Suprapubic skin (tissue), 4 donors: ENCODE measurements around the gene CCAR1. TPM values are rescaled to one million over a fixed set of nuclear protein-coding genes. Genes with fewer than 3 reads are reported as not detected.
"Not testable (repeated sequence)": the region's sequence is repeated elsewhere in the genome, so short reads cannot be mapped to it uniquely, and the experiment has no call there.

Source experiments
- DNase-seq, 2 donors: peaks; one replicate each; pipeline ENCODE4 v3.0.0-alpha.2; 2019; ENCODE audit warnings: low spot score in 2 of 2
- H3K27ac ChIP-seq: fragments of 200-600 bp; sonication (generic); one replicate; pipeline ENCODE4 v1.5.1; 2019
- H3K27me3 ChIP-seq: fragments of 200-600 bp; sonication (generic); one replicate; pipeline ENCODE4 v1.5.1; 2019
- H3K36me3 ChIP-seq: fragments of 200-600 bp; sonication (generic); one replicate; pipeline ENCODE4 v1.5.1; 2019
- H3K4me1 ChIP-seq: fragments of 200-600 bp; sonication (generic); one replicate; pipeline ENCODE4 v1.5.1; 2019
- H3K4me3 ChIP-seq: fragments of 200-600 bp; sonication (generic); one replicate; pipeline ENCODE4 v1.5.1; 2019; ENCODE audit warnings: mild to moderate bottlenecking
- H3K9me3 ChIP-seq: fragments of 200-600 bp; sonication (generic); one replicate; pipeline ENCODE4 v1.5.1; 2019
- EP300 ChIP-seq: sonication (generic); formaldehyde crosslinking; IDR thresholded peaks from one replicate; pipeline ENCODE4 v1.6.1; 2017; ENCODE audit warnings: antibody characterized with exemption
- POLR2A ChIP-seq, 2 donors: fragments of 450-650 bp; IDR thresholded peaks; one replicate each; pipeline ENCODE4 v1.6.1; 2017; ENCODE audit warnings: antibody characterized with exemption in 2 of 2, mild to moderate bottlenecking in 2 of 2, moderate library complexity in 2 of 2
- POLR2AphosphoS5 ChIP-seq, 3 donors: sonication (generic); formaldehyde crosslinking; IDR thresholded peaks; one replicate each; pipeline ENCODE4 v1.6.1; 2017; ENCODE audit warnings: antibody characterized with exemption in 3 of 3
- WGBS: methylation state at CpG from one replicate; pipeline ENCODE4 v1.1.5; 2018; 5-methylcytosine and 5-hydroxymethylcytosine counted together
- total RNA-seq, 4 donors: library from RNA; depleted of rRNA; stranded (reverse); fragments of >200 nt; gene quantifications; one replicate each; pipeline ENCODE4 v1.1.0, GENCODE V29; 2016
- TF ChIP-seq, protein P1 (sequence below), 2 donors: fragments of 200-600 bp in 1 of 2; fragments of 450-650 bp in 1 of 2; sonication (generic) in 1 of 2; IDR thresholded peaks; one replicate each; pipeline ENCODE4 v1.5.1; 2016 to 2019; ENCODE audit warnings: antibody characterized with exemption in 2 of 2, mild to moderate bottlenecking in 1 of 2, moderate library complexity in 1 of 2

CCAR1 gene
- total RNA-seq, 4 donors from 2014 or later = 34.8 to 103 (median 43.8) TPM

- H3K4me1 ChIP-seq = no peaks in the 10 kb centered on the region
- no peak overlapping the region for H3K4me3 ChIP-seq
- H3K27me3 ChIP-seq = no peaks in the 10 kb centered on the region
- H3K9me3 ChIP-seq = no peaks in the 10 kb centered on the region
- TF ChIP-seq, protein P1, sequence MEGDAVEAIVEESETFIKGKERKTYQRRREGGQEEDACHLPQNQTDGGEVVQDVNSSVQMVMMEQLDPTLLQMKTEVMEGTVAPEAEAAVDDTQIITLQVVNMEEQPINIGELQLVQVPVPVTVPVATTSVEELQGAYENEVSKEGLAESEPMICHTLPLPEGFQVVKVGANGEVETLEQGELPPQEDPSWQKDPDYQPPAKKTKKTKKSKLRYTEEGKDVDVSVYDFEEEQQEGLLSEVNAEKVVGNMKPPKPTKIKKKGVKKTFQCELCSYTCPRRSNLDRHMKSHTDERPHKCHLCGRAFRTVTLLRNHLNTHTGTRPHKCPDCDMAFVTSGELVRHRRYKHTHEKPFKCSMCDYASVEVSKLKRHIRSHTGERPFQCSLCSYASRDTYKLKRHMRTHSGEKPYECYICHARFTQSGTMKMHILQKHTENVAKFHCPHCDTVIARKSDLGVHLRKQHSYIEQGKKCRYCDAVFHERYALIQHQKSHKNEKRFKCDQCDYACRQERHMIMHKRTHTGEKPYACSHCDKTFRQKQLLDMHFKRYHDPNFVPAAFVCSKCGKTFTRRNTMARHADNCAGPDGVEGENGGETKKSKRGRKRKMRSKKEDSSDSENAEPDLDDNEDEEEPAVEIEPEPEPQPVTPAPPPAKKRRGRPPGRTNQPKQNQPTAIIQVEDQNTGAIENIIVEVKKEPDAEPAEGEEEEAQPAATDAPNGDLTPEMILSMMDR (IDR thresholded peaks at IDR 0.05) = no peak
- TF ChIP-seq POLR2A (IDR thresholded peaks at IDR 0.05) = no peak
- no peak for DNase-seq
- no peaks in the 10 kb centered on the region for H3K36me3 ChIP-seq
- 93% methylated on average over 1 of the region's 1 CpG for WGBS
- H3K27ac ChIP-seq = no peak overlapping the region
Observed at GRCh38 chr10:68705548-68705947, 15.5 kb upstream of the CCAR1 start.

DNA sequence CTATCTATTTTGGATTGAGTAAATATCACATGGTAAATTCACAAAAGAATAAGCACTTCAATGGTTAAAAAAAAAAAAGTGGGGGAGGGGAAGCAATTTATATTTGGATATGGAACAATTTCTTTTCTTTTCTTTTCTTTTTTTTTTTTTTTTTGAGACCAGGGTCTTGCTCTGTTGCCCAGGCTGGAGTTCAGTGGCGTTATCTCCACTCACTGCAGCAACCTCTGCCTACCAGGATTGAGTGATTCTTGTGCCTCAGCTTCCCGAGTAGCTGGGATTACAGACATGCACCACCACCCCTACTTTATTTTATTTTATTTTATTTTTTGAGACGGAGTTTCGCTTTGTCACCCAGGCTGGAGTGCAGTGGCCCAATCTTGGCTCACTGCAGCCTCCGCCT is 12.1 kb upstream of the CCAR1 start:
- not testable (repeated sequence) for DNase-seq, H3K4me1 ChIP-seq, H3K36me3 ChIP-seq, H3K4me3 ChIP-seq, H3K9me3 ChIP-seq, H3K27me3 ChIP-seq, H3K27ac ChIP-seq
- WGBS = 94% methylated on average over 5 of the region's 5 CpGs

DNA sequence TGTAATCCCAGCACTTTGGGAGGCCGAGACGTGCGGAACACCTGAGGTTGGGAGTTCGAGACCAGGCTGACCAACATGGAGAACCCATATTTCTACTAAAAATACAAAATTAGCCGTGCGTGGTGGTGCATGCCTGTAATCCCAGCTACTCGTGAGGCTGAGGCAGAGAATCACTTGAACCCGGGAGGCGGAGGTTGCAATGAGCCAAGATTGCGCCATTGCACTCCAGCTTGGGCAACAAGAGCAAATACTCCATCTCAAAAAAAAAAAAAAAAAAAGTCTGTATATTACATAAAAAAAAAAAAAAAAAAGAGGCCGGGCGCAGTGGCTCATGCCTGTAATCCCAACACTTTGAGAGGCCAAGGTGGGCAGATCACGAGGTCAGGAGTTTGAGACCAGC is 8.0 kb upstream of the CCAR1 start:
- not testable (repeated sequence) for H3K36me3 ChIP-seq, H3K27ac ChIP-seq, H3K4me1 ChIP-seq, H3K27me3 ChIP-seq, H3K4me3 ChIP-seq, H3K9me3 ChIP-seq, DNase-seq
- WGBS = 96% methylated on average over 13 of the region's 13 CpGs

DNA sequence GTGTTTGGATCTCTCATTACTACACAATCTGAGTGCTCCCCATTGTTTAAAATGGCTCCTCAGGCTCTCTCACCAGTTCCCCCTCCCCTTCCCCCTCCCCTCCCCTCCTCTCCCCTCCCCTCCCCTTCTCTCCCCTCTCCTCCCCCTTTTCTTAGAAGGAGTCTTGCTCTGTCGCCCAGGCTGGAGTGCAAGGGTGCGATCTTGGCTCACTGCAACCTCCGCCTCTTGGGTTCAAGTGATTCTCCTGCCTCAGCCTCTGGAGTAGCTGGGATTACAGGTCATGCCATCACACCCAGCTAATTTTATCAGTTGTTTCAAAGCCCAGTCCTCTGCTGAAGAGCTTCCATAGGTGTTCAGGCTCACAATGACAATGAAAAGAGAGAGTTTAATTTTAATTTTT is 3.6 kb upstream of the CCAR1 start:
- no peak for DNase-seq
- Histone ChIP-seq H3K27ac (no peak overlapping the region), H3K36me3 (no peaks in the 10 kb centered on the region), H3K4me3 (no peak overlapping the region), H3K27me3 (no peaks in the 10 kb centered on the region), H3K9me3 (no peaks in the 10 kb centered on the region), H3K4me1 (peaks cover 7% of the 10 kb centered on the region)
- WGBS = 90% methylated on average over 3 of the region's 3 CpGs
- TF ChIP-seq, protein P1 (IDR thresholded peaks at IDR 0.05) = no peak
- TF ChIP-seq POLR2AphosphoS5 (IDR thresholded peaks at IDR 0.05) = no peak
- TF ChIP-seq POLR2A (IDR thresholded peaks at IDR 0.05) = no peak
- TF ChIP-seq EP300 = no peak

- Histone ChIP-seq H3K4me3 (peak overlapping the region; percentile 68), H3K4me1 (peaks cover 12% of the 10 kb centered on the region), H3K27me3 (no peaks in the 10 kb centered on the region), H3K27ac (peak overlapping the region; percentile 93), H3K9me3 (no peaks in the 10 kb centered on the region), H3K36me3 (peaks cover 35% of the 10 kb centered on the region)
- no peak for DNase-seq
- WGBS = 1% methylated on average over 27 of the region's 27 CpGs
- TF ChIP-seq POLR2A (IDR thresholded peaks at IDR 0.05) (no peak), POLR2AphosphoS5 (IDR thresholded peaks at IDR 0.05) (no peak), EP300 (no peak)
- TF ChIP-seq, protein P1 (IDR thresholded peaks at IDR 0.05) = no peak
Observed at GRCh38 chr10:68721673-68722335, 765 bp downstream of the CCAR1 start.

- Histone ChIP-seq H3K27me3 (no peaks in the 10 kb centered on the region), H3K4me1 (peaks cover 12% of the 10 kb centered on the region), H3K9me3 (no peaks in the 10 kb centered on the region), H3K27ac (no peak overlapping the region), H3K4me3 (no peak overlapping the region), H3K36me3 (peaks cover 65% of the 10 kb centered on the region)
- 95% methylated on average over 14 of the region's 14 CpGs for WGBS
- DNase-seq = no peak
- TF ChIP-seq POLR2A (IDR thresholded peaks at IDR 0.05) (no peak), POLR2AphosphoS5 (IDR thresholded peaks at IDR 0.05) (no peak), EP300 (no peak)
- TF ChIP-seq, protein P1 (IDR thresholded peaks at IDR 0.05) = no peak
Observed at GRCh38 chr10:68725016-68725415, 4.0 kb downstream of the CCAR1 start.
